Ovary (tissue), 9 donors: ENCODE results near the gene ZNF532. TPM values are rescaled to one million over a fixed set of nuclear protein-coding genes. Genes with fewer than 3 reads are reported as not detected.

Source experiments
- DNase-seq, 5 donors: peaks; one replicate each; pipeline ENCODE4 v3.0.0-alpha.2; 2019 to 2020
- H3K27ac ChIP-seq, 2 donors: fragments of 200-600 bp; one replicate each; pipeline versions ENCODE4 v1.5.1 to v1.8.0; 2019 to 2022
- H3K27me3 ChIP-seq: fragments of 200-600 bp; one replicate; pipeline ENCODE4 v1.8.0; 2022
- H3K36me3 ChIP-seq: fragments of 200-600 bp; sonication (generic); one replicate; pipeline ENCODE4 v1.5.1; 2019
- H3K4me1 ChIP-seq: one replicate; pipeline ENCODE4 v1.8.1; 2013; ENCODE audit warnings: mild to moderate bottlenecking, moderate library complexity; ENCODE audit not compliant: insufficient read depth
- H3K4me3 ChIP-seq: fragments of 200-600 bp; sonication (generic); one replicate; pipeline ENCODE4 v1.5.1; 2017
- H3K9me3 ChIP-seq, 2 donors: fragments of 200-600 bp in 1 of 2; sonication (generic) in 1 of 2; one replicate each; pipeline versions ENCODE4 v1.5.1 to v1.8.1; 2013 to 2019; ENCODE audit warnings: mild to moderate bottlenecking in 1 of 2, moderate library complexity in 1 of 2
- CTCF ChIP-seq, 3 donors: fragments of 450-650 bp in 2 of 3; fragments of 200-600 bp in 1 of 3; IDR thresholded peaks; one replicate each; pipeline versions ENCODE4 v1.5.1 to v1.8.0; 2016 to 2022; ENCODE audit warnings: antibody characterized with exemption in 3 of 3, mild to moderate bottlenecking in 1 of 3
- EP300 ChIP-seq: sonication (generic); formaldehyde crosslinking; IDR thresholded peaks from one replicate; pipeline ENCODE4 v1.6.1; 2017; ENCODE audit warnings: antibody characterized with exemption
- POLR2A ChIP-seq: fragments of 450-650 bp; IDR thresholded peaks from one replicate; pipeline ENCODE4 v1.6.1; 2017; ENCODE audit warnings: antibody characterized with exemption, mild to moderate bottlenecking, moderate library complexity
- WGBS, 3 donors: extraction: QIAGEN DNeasy Blood & Tissue Kit in 1 of 3; methylation state at CpG; one replicate each; pipeline versions ENCODE4 v1.1.5 to v1.1.7; 2013 to 2017; 5-methylcytosine and 5-hydroxymethylcytosine counted together
- intact Hi-C, 4 donors: fragments of 100-400 bp; cut with DNase I; formaldehyde crosslinking; loops; one replicate each; pipeline versions ENCODE4 v1.11.0 to v1.15.1; 2022 to 2023
- polyA plus RNA-seq, 2 donors: library from polyadenylated mRNA; stranded (reverse); fragments of 200-250 nt in 1 of 2; fragments of 350-450 nt in 1 of 2; fragmentation: Illumina TruSeq in 1 of 2; extraction: RNeasy Lipid Tissue Mini Kit (QIAGEN cat#74804) in 1 of 2; gene quantifications; one replicate each; pipeline ENCODE4 v1.2.3, GENCODE V29; 2013 to 2014
- total RNA-seq, 7 donors: library from RNA; depleted of rRNA in 2 of 7; stranded (reverse); fragments of >200 nt in 2 of 7; fragmentation: NEBNext Ultra II Directional in 3 of 7; extraction: Animal tissue kit (Norgen Biotek cat#: 25700) in 3 of 7; gene quantifications; one replicate each; pipeline versions ENCODE4 v1.1.0 to v1.2.4, GENCODE V29; 2016 to 2023
- donor health status: DM: no; HTN: no; CAD: no; lungs with moderate emphysema.
- donor health status: DM: no; HTN: no; CAD: no.
- donor health status: Bipolar disorder and iron deficiency.
- donor health status: DM: yes; HTN: yes; CAD: no.
- donor health status: DM: no; HTN: no; CAD: no.
- donor health status: DM: yes; HTN: yes; CAD: no.

The ZNF532 gene
- total and polyA plus RNA-seq, 9 donors, result 40.5 to 162 (median 101) TPM

GRCh38 chr18:58901143-58901542 is 36.5 kb downstream of the ZNF532 start:
- Histone ChIP-seq H3K27me3 (no peaks in the 10 kb centered on the region), H3K4me3 (no peak overlapping the region), H3K36me3 (no peaks in the 10 kb centered on the region), H3K9me3 (no peaks in the 10 kb centered on the region), H3K27ac (no peak overlapping the region), H3K4me1 (peaks cover 10% of the 10 kb centered on the region)
- intact Hi-C loops, result no loop called here
- TF ChIP-seq CTCF (IDR thresholded peaks at IDR 0.05) (no peak), POLR2A (no peak), EP300 (no peak)
- DNase-seq, result no peak
- 96 to 97% (median 96%) methylated on average over 11 of the region's 11 CpGs for WGBS, 3 donors

DNA sequence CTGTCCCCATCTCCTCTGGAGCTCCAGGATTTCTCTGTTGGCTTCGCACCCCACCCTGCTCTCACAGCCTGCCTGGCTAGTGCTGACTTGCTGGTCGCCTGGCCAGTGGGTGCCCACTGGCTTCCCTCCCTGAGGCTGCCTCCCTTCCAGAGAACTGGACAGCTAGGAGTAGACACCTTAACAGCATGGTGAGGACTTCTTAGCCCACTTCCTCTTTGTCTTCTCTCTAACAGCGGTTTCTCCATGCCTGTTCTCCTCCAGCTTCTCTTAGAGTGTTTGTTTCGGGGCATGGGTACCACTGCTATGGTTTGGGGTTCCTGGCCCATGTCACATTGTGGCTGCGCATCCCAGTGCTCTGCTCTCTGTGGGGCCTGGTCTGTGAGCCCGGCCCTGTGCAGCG is 37.1 kb downstream of the ZNF532 start:
- WGBS, 3 donors, result 95 to 98% (median 97%) methylated on average over 7 of the region's 7 CpGs
- intact Hi-C loops, result no loop called here
- no peak for TF ChIP-seq POLR2A
- TF ChIP-seq CTCF (IDR thresholded peaks at IDR 0.05), result no peak
- TF ChIP-seq EP300, result no peak
- Histone ChIP-seq H3K4me1 (peaks cover 10% of the 10 kb centered on the region), H3K9me3 (no peaks in the 10 kb centered on the region), H3K36me3 (no peaks in the 10 kb centered on the region), H3K27ac (no peak overlapping the region), H3K27me3 (no peaks in the 10 kb centered on the region), H3K4me3 (no peak overlapping the region)
- no peak for DNase-seq

DNA sequence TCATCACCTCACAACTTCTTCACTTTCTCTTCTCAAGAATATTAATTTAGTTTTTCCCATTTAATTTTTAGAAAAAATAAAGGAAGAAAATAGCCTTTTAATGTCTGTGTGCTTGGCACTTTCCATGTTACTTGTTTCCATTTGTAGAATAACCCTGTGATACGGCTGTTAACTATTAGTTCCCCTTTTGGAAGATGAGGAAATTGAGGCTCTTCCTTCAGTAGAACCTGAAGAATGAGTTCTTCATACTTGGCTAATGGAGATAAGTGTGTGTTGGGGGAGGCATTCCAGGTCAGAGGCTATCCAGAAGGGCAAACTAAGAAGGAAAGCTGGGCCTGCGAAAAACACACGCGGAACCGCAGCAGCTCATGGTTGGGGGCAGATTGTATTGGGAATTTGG is 38.3 kb downstream of the ZNF532 start:
- no peak overlapping the region for H3K4me3 ChIP-seq
- no peaks in the 10 kb centered on the region for H3K27me3 ChIP-seq
- 72 to 76% (median 75%) methylated on average over 5 of the region's 5 CpGs for WGBS, 3 donors
- H3K4me1 ChIP-seq, result peaks cover 10% of the 10 kb centered on the region
- no peak for DNase-seq
- no peaks in the 10 kb centered on the region for H3K9me3 ChIP-seq
- no peak overlapping the region for H3K27ac ChIP-seq
- no peaks in the 10 kb centered on the region for H3K36me3 ChIP-seq
- no peak for TF ChIP-seq CTCF (IDR thresholded peaks at IDR 0.05)
- TF ChIP-seq POLR2A, result no peak
- no peak for TF ChIP-seq EP300
- intact Hi-C loops, result no loop called here

DNA sequence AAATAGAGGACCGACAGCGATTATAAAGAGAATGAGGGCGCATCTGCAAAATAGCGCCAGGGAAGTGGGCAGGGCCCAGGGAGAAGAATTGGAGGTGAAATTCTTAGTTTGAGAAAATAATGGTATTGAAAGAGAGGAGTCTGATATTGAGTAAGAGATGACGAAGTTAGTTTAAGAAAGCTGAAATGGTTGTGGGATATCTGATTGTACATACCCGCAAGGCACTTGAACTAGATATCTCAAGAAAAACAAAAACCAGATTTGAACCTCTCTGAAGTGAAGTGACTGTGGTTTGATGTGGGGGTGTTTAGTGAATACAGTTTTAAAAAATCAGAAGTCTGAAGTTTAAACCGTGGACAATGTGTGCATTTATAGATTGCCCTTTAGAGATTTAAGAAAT is 38.9 kb downstream of the ZNF532 start:
- no peak for DNase-seq
- Histone ChIP-seq H3K4me3 (no peak overlapping the region), H3K9me3 (no peaks in the 10 kb centered on the region), H3K36me3 (no peaks in the 10 kb centered on the region), H3K27me3 (no peaks in the 10 kb centered on the region), H3K27ac (no peak overlapping the region), H3K4me1 (peaks cover 10% of the 10 kb centered on the region)
- TF ChIP-seq CTCF (IDR thresholded peaks at IDR 0.05), result no peak
- TF ChIP-seq POLR2A, result no peak
- no peak for TF ChIP-seq EP300
- WGBS, 3 donors, result 94 to 95% (median 95%) methylated on average over 7 of the region's 7 CpGs
- intact Hi-C loops, result no loop called here
